Lower leg skin (tissue), 3 donors: ENCODE data around the gene BUB3.

ENCODE experiments used
- POLR2A ChIP-seq, 2 donors: fragments of 450-650 bp; IDR thresholded peaks; one replicate each; pipeline ENCODE4 v1.6.1; 2016 to 2017; ENCODE audit warnings: antibody characterized with exemption in 2 of 2, mild to moderate bottlenecking in 1 of 2, moderate library complexity in 1 of 2
- TF ChIP-seq, protein P1 (sequence below), 3 donors: fragments of 450-650 bp; IDR thresholded peaks; one replicate each; pipeline ENCODE4 v1.5.1; 2016; ENCODE audit warnings: antibody characterized with exemption in 3 of 3, mild to moderate bottlenecking in 3 of 3, moderate library complexity in 2 of 3

DNA sequence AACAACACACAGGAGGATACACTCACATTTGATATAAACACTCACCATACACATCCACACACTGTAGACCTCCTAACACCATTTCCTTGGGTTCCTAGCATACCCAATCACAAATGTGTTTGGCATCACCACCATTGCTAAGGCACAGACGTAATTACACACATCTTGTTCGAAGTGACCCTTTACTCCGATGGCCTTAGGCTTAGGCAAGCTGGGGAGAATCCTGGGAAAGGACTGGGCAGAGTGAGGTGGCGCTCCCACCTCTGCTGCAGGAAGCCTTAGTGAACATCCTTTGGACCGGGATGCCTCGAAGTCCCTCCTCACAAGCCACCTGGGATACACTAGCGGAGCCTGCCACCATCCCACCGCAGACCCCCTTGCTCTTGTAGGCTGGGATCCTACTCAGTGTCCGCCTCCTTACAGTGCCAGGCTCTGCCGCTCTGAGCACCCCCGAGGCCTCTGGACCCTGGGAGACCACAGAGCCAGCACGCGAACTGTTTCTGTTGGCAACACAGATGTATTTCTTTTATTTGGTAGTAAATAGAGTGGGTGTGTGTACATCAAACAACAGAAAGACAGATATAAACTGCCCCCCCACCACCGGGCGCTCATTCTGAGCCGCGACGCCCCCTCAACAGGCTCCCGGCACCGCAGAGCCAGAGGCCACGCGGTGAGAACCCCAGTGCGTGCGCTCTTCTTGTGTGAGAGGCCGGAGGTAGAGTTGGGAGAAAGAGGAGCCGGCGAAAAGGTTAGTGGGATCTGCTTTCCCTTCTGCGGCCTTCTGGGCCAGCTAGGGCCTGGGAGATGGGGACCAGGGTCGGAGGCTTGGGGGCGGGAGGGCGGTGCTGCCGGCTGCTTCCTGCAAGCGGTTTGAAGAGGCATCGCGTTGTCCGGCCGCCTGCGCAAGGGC, 12.2 kb upstream of the BUB3 start:
- TF ChIP-seq, protein P1, sequence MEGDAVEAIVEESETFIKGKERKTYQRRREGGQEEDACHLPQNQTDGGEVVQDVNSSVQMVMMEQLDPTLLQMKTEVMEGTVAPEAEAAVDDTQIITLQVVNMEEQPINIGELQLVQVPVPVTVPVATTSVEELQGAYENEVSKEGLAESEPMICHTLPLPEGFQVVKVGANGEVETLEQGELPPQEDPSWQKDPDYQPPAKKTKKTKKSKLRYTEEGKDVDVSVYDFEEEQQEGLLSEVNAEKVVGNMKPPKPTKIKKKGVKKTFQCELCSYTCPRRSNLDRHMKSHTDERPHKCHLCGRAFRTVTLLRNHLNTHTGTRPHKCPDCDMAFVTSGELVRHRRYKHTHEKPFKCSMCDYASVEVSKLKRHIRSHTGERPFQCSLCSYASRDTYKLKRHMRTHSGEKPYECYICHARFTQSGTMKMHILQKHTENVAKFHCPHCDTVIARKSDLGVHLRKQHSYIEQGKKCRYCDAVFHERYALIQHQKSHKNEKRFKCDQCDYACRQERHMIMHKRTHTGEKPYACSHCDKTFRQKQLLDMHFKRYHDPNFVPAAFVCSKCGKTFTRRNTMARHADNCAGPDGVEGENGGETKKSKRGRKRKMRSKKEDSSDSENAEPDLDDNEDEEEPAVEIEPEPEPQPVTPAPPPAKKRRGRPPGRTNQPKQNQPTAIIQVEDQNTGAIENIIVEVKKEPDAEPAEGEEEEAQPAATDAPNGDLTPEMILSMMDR (IDR thresholded peaks at IDR 0.05) = no peak
- TF ChIP-seq POLR2A (IDR thresholded peaks at IDR 0.05) = no peak
